Lung (tissue), 12 donors: ENCODE data around the gene CFAP57. TPM values are rescaled to one million over a fixed set of nuclear protein-coding genes. Genes with fewer than 3 reads are reported as not detected.
A peak's percentile ranks its signal among the peaks of the same experiment; 100 is the strongest.

ENCODE experiments used
- ATAC-seq: fragments of 200-7000 bp; cut with Tn5 transposase; one replicate; pipeline ENCODE4 v1.9.1; 2020; ENCODE audit warnings: moderate number of reproducible peaks; ENCODE audit not compliant: insufficient read depth, low FRiP score
- DNase-seq, 3 donors: peaks; one replicate each; pipeline ENCODE4 v3.0.0-alpha.2; 2013 to 2017
- H3K27ac ChIP-seq, 2 donors: one replicate each; pipeline ENCODE4 v1.5.1; 2013; ENCODE audit warnings: mild to moderate bottlenecking in 2 of 2, moderate library complexity in 2 of 2, control low read depth in 1 of 2, inconsistent platforms in 1 of 2, low read depth in 1 of 2, low read length in 1 of 2
- H3K27me3 ChIP-seq, 3 donors: one replicate each; pipeline ENCODE4 v1.5.1; 2013; ENCODE audit warnings: low read length in 2 of 3; ENCODE audit not compliant: control insufficient read depth in 3 of 3, insufficient read depth in 3 of 3
- H3K36me3 ChIP-seq, 4 donors: one replicate each; pipeline ENCODE4 v1.5.1; 2013; ENCODE audit warnings: low read length in 4 of 4, mild to moderate bottlenecking in 1 of 4, moderate library complexity in 1 of 4; ENCODE audit not compliant: control insufficient read depth in 4 of 4, insufficient read depth in 4 of 4
- H3K4me1 ChIP-seq, 5 donors: one replicate each; pipeline ENCODE4 v1.5.1; 2013; ENCODE audit warnings: low read length in 5 of 5, mild to moderate bottlenecking in 2 of 5, moderate library complexity in 1 of 5; ENCODE audit not compliant: control insufficient read depth in 5 of 5, insufficient read depth in 5 of 5
- H3K4me3 ChIP-seq: one replicate; pipeline ENCODE4 v1.5.1; 2013; ENCODE audit warnings: mild to moderate bottlenecking, control low read depth, moderate library complexity
- H3K9ac ChIP-seq, 2 donors: one replicate each; pipeline ENCODE4 v1.5.1; 2013; ENCODE audit warnings: low read length in 2 of 2, control low read depth in 1 of 2; ENCODE audit not compliant: insufficient read depth in 1 of 2
- H3K9me3 ChIP-seq, 4 donors: one replicate each; pipeline ENCODE4 v1.5.1; 2013; ENCODE audit warnings: low read length in 3 of 4, mild to moderate bottlenecking in 1 of 4, moderate library complexity in 1 of 4; ENCODE audit not compliant: control insufficient read depth in 4 of 4, insufficient read depth in 3 of 4
- CTCF ChIP-seq: IDR thresholded peaks from 2 replicates; pipeline ENCODE4 v1.5.1; 2012; ENCODE audit warnings: mild to moderate bottlenecking; ENCODE audit errors: control extremely low read depth, extremely low read depth
- WGBS, 2 donors: extraction: QIAGEN DNeasy Blood & Tissue Kit; methylation state at CpG; one replicate each; pipeline ENCODE4 v1.1.7; 2013; 5-methylcytosine and 5-hydroxymethylcytosine counted together
- polyA plus RNA-seq, 2 donors: library from polyadenylated mRNA; stranded (reverse); fragments of 200-250 nt; gene quantifications; one replicate each; pipeline ENCODE4 v1.2.1, GENCODE V29; 2013
- total RNA-seq, 2 donors: library from RNA; depleted of rRNA in 1 of 2; stranded (reverse); fragments of >200 nt in 1 of 2; gene quantifications; one replicate each; pipeline ENCODE4 v1.2.1, GENCODE V29; 2014 to 2021
- donor health status: control.
- donor health status: control.
- donor health status: Bipolar disorder and iron deficiency.
- donor health status: healthy.
- donor health status: DM: yes; HTN: yes; CAD: no.

CFAP57 gene
- total and polyA plus RNA-seq, 4 donors = 1.7 to 12.3 (median 6.3) TPM

DNA sequence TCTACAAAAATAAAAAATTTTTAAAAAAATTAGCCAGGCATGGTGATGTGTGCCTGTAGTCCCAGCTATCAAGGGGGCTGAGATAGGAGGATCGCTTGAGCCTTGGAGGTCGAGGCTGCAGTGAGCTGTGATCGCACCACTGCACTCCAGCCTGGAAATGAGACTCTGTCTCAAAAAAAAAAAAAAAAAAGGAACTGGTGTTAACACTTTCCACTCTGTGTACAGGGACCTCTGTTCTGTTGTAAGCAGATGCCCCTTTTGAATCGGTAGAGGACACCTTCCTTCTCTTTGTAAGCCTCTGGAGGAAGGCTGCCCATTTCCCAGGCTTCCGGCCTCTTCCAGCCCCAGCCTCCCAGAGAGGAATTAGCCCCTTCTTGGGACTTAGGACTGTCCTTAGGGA is 120.5 kb downstream of the CFAP57 start:
- Histone ChIP-seq H3K27ac (no peak overlapping the region), H3K36me3 (no peaks in the 10 kb centered on the region), H3K4me3 (no peak overlapping the region), H3K4me1 (peaks cover 0 to 14% (median 10%) of the 10 kb centered on the region in 5 donors), H3K9ac (no peak overlapping the region), H3K27me3 (no peaks in the 10 kb centered on the region), H3K9me3 (no peaks in the 10 kb centered on the region)
- WGBS, 2 donors = 67 to 72% methylated on average over 5 of the region's 5 CpGs
- ATAC-seq (no peak), DNase-seq (no peak)
- TF ChIP-seq CTCF = no peak

DNA sequence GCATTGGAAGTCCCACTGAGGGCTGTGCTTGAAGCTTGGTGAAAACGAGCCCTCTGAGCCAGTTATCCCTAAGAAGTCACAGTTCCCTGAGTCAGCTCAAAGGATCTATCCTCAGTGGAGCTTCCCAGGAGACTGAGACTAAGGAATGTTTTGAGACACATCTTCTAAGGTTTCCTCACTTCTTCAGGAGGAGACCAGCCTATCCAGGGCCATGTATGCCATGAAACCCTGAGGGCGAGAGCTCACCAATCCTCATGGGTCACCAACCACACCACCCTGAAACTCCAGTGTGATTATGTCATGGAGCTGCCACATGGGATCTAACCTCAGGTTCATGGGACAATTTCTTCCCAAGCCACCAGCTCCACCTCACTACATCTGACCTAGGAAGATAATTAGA is 121.0 kb downstream of the CFAP57 start:
- H3K4me1 ChIP-seq = peaks cover 0 to 14% (median 10%) of the 10 kb centered on the region in 5 donors
- DNase-seq = no peak
- no peak for ATAC-seq
- no peaks in the 10 kb centered on the region for H3K9me3 ChIP-seq
- H3K27ac ChIP-seq = no peak overlapping the region
- H3K27me3 ChIP-seq = no peaks in the 10 kb centered on the region
- TF ChIP-seq CTCF = no peak
- H3K4me3 ChIP-seq = no peak overlapping the region
- 88 to 93% methylated on average over 2 of the region's 2 CpGs for WGBS, 2 donors
- no peaks in the 10 kb centered on the region for H3K36me3 ChIP-seq
- no peak overlapping the region for H3K9ac ChIP-seq

DNA sequence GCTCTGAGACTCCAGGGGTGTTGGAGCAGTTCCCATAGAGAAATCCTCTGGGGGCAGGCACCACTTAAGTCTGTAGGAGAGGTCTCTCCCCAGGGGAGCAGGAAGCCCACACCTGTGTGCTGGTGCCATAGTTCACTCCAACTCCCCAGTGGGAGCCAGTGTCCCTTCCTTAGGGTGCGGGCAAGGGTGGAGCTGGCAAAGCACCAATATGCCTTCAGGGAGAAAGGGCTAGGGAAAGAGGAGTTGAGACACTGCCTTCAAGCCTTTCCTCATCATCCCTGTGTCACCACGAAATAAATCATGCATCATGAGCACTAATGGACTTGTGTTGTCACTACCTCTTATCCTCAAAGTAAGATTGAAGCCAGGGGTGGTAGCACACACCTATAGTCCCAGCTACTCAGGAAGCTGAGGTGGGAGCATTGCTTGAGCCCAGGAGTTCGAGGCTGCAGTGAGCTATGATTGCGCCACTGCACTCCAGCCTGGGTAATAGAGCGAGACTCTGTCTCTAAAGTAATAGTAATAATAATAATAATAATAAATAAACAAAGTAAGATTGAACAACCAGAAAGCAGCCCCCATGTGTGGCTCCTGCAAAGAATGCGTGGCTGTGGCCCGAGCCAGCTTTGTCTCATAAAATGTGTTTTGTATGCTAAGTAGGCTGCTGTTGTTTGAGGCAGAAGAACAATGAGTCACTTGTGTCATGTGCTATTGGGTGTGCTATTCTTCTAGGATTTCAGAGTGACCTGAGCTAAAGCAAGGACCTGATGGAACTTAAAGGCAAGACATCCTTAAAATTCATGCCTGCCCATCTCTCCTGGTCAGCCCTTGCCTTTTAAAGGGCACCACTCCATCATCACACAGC is 122.0 kb downstream of the CFAP57 start:
- Histone ChIP-seq H3K27me3 (no peaks in the 10 kb centered on the region), H3K36me3 (no peaks in the 10 kb centered on the region), H3K4me3 (no peak overlapping the region), H3K27ac (peak overlapping the region; percentile 26), H3K9ac (no peak overlapping the region), H3K9me3 (no peaks in the 10 kb centered on the region), H3K4me1 (peaks cover 0 to 14% (median 10%) of the 10 kb centered on the region in 5 donors)
- DNase-seq = no peak
- ATAC-seq = no peak
- TF ChIP-seq CTCF = no peak
- 80 to 83% methylated on average over 7 of the region's 7 CpGs for WGBS, 2 donors
